Measurements from ENCODE around the gene TMEM198.

TMEM198 gene

GRCh38 chr2:219559156-219559915 lies 15.5 kb downstream of the TMEM198 start:
- Histone ChIP-seq H3K27me3 (ENCODE audit: control insufficient read depth, insufficient read depth, low read length) (0 out of 2 replicates have a peak, but pooled peaks cover under 1% of the 10 kb centered on the region), H3K4me1 (ENCODE audit: control insufficient read depth, insufficient read depth, low read length) (peaks cover 38% of the 10 kb centered on the region), H3K9me3 (ENCODE audit: control insufficient read depth, insufficient read depth, low read depth, low read length) (no peaks in the 10 kb centered on the region), H3K36me3 (ENCODE audit: control insufficient read depth, insufficient read depth, low read length) (peaks cover 47% of the 10 kb centered on the region), H3K27ac (ENCODE audit: low read depth, low read length) (no peak overlapping the region), H3K4me3 (ENCODE audit: low read depth, low read length) (no peak overlapping the region), H3K9ac (ENCODE audit: low read length) (no peak overlapping the region)

GRCh38 chr2:219560037-219560892 lies 16.4 kb downstream of the TMEM198 start:
- H3K27me3 ChIP-seq (ENCODE audit: control insufficient read depth, insufficient read depth, low read length) = no peaks in the 10 kb centered on the region
- no peak overlapping the region for H3K4me3 ChIP-seq (ENCODE audit: low read depth, low read length)
- peaks cover 46% of the 10 kb centered on the region for H3K4me1 ChIP-seq (ENCODE audit: control insufficient read depth, insufficient read depth, low read length)
- H3K9me3 ChIP-seq (ENCODE audit: control insufficient read depth, insufficient read depth, low read depth, low read length) = no peaks in the 10 kb centered on the region
- H3K27ac ChIP-seq (ENCODE audit: low read depth, low read length) = no peak overlapping the region
- H3K9ac ChIP-seq (ENCODE audit: low read length) = no peak overlapping the region
- peaks cover 53% of the 10 kb centered on the region for H3K36me3 ChIP-seq (ENCODE audit: control insufficient read depth, insufficient read depth, low read length)

- no peaks in the 10 kb centered on the region for H3K27me3 ChIP-seq (ENCODE audit: control insufficient read depth, insufficient read depth, low read length)
- H3K27ac ChIP-seq (ENCODE audit: low read depth, low read length) = no peak overlapping the region
- H3K36me3 ChIP-seq (ENCODE audit: control insufficient read depth, insufficient read depth, low read length) = peaks cover 53% of the 10 kb centered on the region
- H3K4me3 ChIP-seq (ENCODE audit: low read depth, low read length) = no peak overlapping the region
- H3K9ac ChIP-seq (ENCODE audit: low read length) = no peak overlapping the region
- peaks cover 51% of the 10 kb centered on the region for H3K4me1 ChIP-seq (ENCODE audit: control insufficient read depth, insufficient read depth, low read length)
- no peaks in the 10 kb centered on the region for H3K9me3 ChIP-seq (ENCODE audit: control insufficient read depth, insufficient read depth, low read depth, low read length)
These were observed 17.0 kb downstream of the TMEM198 start for GRCh38 chr2:219560893-219561178.

- Histone ChIP-seq H3K27ac (ENCODE audit: low read depth, low read length) (peak overlapping the region; percentile 42; the same call in 1 of the 2 replicates), H3K27me3 (ENCODE audit: control insufficient read depth, insufficient read depth, low read length) (no peaks in the 10 kb centered on the region), H3K4me1 (ENCODE audit: control insufficient read depth, insufficient read depth, low read length) (peaks cover 57% of the 10 kb centered on the region), H3K9ac (ENCODE audit: low read length) (peak overlapping the region; percentile 12), H3K4me3 (ENCODE audit: low read depth, low read length) (no peak overlapping the region), H3K36me3 (ENCODE audit: control insufficient read depth, insufficient read depth, low read length) (peaks cover 50% of the 10 kb centered on the region), H3K9me3 (ENCODE audit: control insufficient read depth, insufficient read depth, low read depth, low read length) (no peaks in the 10 kb centered on the region)
These were observed 17.6 kb downstream of the TMEM198 start for GRCh38 chr2:219561179-219562048.

GRCh38 chr2:219562049-219563020 lies 18.5 kb downstream of the TMEM198 start:
- Histone ChIP-seq H3K27me3 (ENCODE audit: control insufficient read depth, insufficient read depth, low read length) (no peaks in the 10 kb centered on the region), H3K4me3 (ENCODE audit: low read depth, low read length) (no peak overlapping the region), H3K9ac (ENCODE audit: low read length) (peak overlapping the region; percentile 12), H3K27ac (ENCODE audit: low read depth, low read length) (no peak overlapping the region; the same call in 1 of the 2 replicates), H3K9me3 (ENCODE audit: control insufficient read depth, insufficient read depth, low read depth, low read length) (peaks cover 4% of the 10 kb centered on the region; the same call in 1 of the 2 replicates), H3K36me3 (ENCODE audit: control insufficient read depth, insufficient read depth, low read length) (peaks cover 52% of the 10 kb centered on the region), H3K4me1 (ENCODE audit: control insufficient read depth, insufficient read depth, low read length) (peaks cover 60% of the 10 kb centered on the region)

GRCh38 chr2:219563271-219563928 lies 19.6 kb downstream of the TMEM198 start:
- peaks cover 60% of the 10 kb centered on the region for H3K4me1 ChIP-seq (ENCODE audit: control insufficient read depth, insufficient read depth, low read length)
- H3K36me3 ChIP-seq (ENCODE audit: control insufficient read depth, insufficient read depth, low read length) = peaks cover 59% of the 10 kb centered on the region

GRCh38 chr2:219565130-219566080 lies 21.6 kb downstream of the TMEM198 start:
- H3K36me3 ChIP-seq (ENCODE audit: control insufficient read depth, insufficient read depth, low read length) = peaks cover 63% of the 10 kb centered on the region
- H3K27ac ChIP-seq (ENCODE audit: low read depth, low read length) = peak overlapping the region; percentile 65
- peak overlapping the region; percentile 28 for H3K4me3 ChIP-seq (ENCODE audit: low read depth, low read length)
- peak overlapping the region; percentile 71 for H3K9ac ChIP-seq (ENCODE audit: low read length)
- H3K9me3 ChIP-seq (ENCODE audit: control insufficient read depth, insufficient read depth, low read depth, low read length) = peaks cover 7% of the 10 kb centered on the region; the same call in 1 of the 2 replicates
- peaks cover 68% of the 10 kb centered on the region for H3K4me1 ChIP-seq (ENCODE audit: control insufficient read depth, insufficient read depth, low read length)
- H3K27me3 ChIP-seq (ENCODE audit: control insufficient read depth, insufficient read depth, low read length) = peaks cover 11% of the 10 kb centered on the region; the same call in 1 of the 2 replicates

More at GRCh38 chr2:219563271-219563928, 19.6 kb downstream of the TMEM198 start:
- Histone ChIP-seq H3K9ac (ENCODE audit: low read length) (no peak overlapping the region), H3K27ac (ENCODE audit: low read depth, low read length) (no peak overlapping the region), H3K4me3 (ENCODE audit: low read depth, low read length) (no peak overlapping the region), H3K27me3 (ENCODE audit: control insufficient read depth, insufficient read depth, low read length) (no peaks in the 10 kb centered on the region), H3K9me3 (ENCODE audit: control insufficient read depth, insufficient read depth, low read depth, low read length) (peaks cover 7% of the 10 kb centered on the region; the same call in 1 of the 2 replicates)

- no peak overlapping the region for H3K9ac ChIP-seq (ENCODE audit: low read length)
- peaks cover 7% of the 10 kb centered on the region; the same call in 1 of the 2 replicates for H3K9me3 ChIP-seq (ENCODE audit: control insufficient read depth, insufficient read depth, low read depth, low read length)
- H3K4me3 ChIP-seq (ENCODE audit: low read depth, low read length) = no peak overlapping the region
- no peak overlapping the region for H3K27ac ChIP-seq (ENCODE audit: low read depth, low read length)
- peaks cover 58% of the 10 kb centered on the region for H3K4me1 ChIP-seq (ENCODE audit: control insufficient read depth, insufficient read depth, low read length)
- H3K36me3 ChIP-seq (ENCODE audit: control insufficient read depth, insufficient read depth, low read length) = peaks cover 62% of the 10 kb centered on the region
- peaks cover 11% of the 10 kb centered on the region; the same call in 1 of the 2 replicates for H3K27me3 ChIP-seq (ENCODE audit: control insufficient read depth, insufficient read depth, low read length)
These were observed 22.8 kb downstream of the TMEM198 start for GRCh38 chr2:219566640-219567039.

- Histone ChIP-seq H3K36me3 (ENCODE audit: control insufficient read depth, insufficient read depth, low read length) (peaks cover 58% of the 10 kb centered on the region), H3K9me3 (ENCODE audit: control insufficient read depth, insufficient read depth, low read depth, low read length) (peaks cover 7% of the 10 kb centered on the region; the same call in 1 of the 2 replicates), H3K27ac (ENCODE audit: low read depth, low read length) (no peak overlapping the region), H3K4me3 (ENCODE audit: low read depth, low read length) (no peak overlapping the region), H3K27me3 (ENCODE audit: control insufficient read depth, insufficient read depth, low read length) (peaks cover 11% of the 10 kb centered on the region; the same call in 1 of the 2 replicates), H3K9ac (ENCODE audit: low read length) (no peak overlapping the region), H3K4me1 (ENCODE audit: control insufficient read depth, insufficient read depth, low read length) (peaks cover 58% of the 10 kb centered on the region)
These were observed 23.3 kb downstream of the TMEM198 start for GRCh38 chr2:219567131-219567530.
